ENCODE measurements around the gene SLC26A6. TPM values are rescaled to one million over a fixed set of nuclear protein-coding genes. Genes with fewer than 3 reads are reported as not detected.

SLC26A6 gene
- polyA plus RNA-seq, 1 donor, result 31.8 TPM

DNA sequence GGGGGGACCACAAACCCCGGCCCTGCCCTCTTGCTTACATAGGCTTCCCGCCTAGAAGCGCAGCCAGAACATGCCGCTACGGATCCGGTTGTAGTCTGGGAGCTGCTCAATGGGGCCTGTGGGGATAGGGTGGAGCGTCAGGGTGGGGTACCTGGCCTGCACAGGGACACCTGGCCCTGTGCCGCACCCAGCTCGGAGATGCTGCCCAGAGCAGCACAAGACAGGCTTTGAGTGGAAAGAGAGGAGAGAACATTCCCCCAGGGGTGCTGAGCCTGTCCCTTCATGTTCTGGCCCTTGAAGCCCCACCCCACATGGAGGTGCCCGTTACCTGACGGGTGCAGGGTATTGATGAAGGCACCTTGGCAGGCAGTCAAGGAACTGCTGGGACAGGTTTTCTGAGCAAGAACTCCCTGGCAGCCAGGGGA is 36.2 kb downstream of the SLC26A6 start:
- no peak for DNase-seq

GRCh38 chr3:48598323-48599076 is 36.8 kb downstream of the SLC26A6 start:
- peak; percentile 84 for DNase-seq

DNA sequence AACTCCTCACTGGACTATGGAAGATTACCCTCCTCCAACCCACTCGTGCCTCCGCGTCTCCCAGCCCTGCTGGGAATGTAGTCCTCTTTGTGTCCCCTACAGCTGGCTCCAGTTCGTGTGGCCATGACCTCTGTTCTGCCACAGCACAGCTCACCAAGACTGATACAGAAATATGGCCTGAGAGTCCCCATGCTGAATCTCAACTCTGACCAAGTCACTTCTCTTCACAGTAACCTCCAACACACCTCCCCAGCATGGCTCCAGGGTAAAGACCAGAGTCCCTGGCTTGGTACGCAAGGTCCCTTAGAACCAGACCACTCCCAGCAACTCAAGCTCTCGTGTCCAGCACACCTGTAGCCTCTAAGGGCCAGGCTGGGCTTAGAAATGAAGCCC is 37.9 kb downstream of the SLC26A6 start:
- DNase-seq, result no peak

- no peak for DNase-seq
Observed at GRCh38 chr3:48596676-48597407, 38.4 kb downstream of the SLC26A6 start.

DNA sequence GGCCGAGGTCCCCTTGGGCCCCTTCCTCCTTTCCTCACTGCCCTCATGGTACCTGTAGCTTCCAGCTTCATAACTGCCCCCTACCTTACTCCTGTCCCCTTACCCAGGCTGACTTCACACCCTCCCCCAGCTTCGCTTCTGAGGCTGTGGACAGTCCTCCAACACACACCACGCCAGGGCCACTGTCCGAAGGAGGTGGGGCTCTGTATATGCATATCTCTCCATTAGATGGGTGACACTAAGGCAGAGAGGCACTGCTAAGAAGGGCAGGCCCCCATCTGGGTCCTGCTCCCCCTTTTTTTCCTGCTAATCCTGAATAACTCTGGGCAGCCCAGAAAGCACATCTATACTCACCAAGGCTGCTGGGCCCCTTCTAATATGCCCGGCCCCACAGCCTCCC is 39.1 kb downstream of the SLC26A6 start:
- DNase-seq, result no peak

DNA sequence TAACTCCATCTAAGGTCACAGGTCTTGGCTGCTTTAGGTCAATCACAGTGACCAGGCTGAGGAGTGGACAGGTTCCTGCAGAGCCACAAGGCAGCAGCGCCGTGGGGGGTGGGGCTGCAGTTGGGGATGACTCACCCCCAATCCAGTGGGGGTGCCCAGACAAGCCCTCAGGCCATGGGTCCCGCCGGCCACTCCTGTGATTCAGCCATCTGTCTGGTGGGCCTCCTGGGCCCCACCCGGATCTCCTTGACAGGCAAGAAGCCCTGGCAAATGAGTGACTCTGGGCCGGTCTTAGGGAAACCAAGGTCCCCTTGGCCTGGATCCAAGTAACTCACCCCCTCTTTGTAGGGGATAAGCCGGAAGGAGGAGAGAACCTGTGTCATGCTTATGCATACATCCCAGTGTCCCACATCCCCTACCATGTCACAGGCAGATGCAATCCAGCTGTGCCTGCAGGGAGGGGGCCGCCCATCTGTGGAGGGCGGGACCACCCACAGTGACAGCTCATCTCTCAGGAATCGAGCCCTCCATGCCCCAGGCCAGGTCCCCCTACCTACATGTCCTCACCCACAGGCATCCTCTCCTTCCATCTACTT is 39.6 kb downstream of the SLC26A6 start:
- DNase-seq, result peak; percentile 31

DNA sequence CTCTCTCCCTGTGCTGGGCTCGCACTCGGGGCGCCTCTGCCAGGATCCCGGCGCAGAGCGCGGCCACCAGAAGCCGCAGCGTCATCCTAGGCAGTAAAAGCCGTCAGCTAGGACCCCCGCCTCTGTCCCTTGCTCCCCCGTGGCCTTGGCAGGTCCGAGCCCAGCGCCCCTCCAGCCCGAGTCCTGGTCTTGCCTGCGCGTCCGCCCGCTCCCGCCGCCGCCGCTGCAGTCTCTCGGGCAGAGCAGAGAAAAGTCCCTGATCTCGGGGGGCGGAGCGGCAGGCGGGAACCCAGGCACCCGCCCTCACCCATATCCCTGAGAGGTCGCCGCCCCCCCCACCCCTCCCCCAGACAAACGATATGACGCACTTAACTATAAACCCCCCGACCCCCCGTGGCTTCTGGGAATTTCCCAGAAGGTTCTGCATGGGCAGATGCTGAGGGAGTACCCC is 40.2 kb downstream of the SLC26A6 start, which contains the start of gene COL7A1:
TSS of gene COL7A1 (minus strand) at position 255 of the 451 bp plus-strand sequence. CDS start at position 85, 170 bp downstream.
- no peak for DNase-seq

GRCh38 chr3:48594417-48595049 is 40.7 kb downstream of the SLC26A6 start:
- DNase-seq, result no peak

- no peak for DNase-seq
Observed at GRCh38 chr3:48593337-48593736, 41.9 kb downstream of the SLC26A6 start.

- DNase-seq, result no peak
Observed at GRCh38 chr3:48592519-48593087, 42.7 kb downstream of the SLC26A6 start.

- no peak for DNase-seq
Observed at GRCh38 chr3:48591886-48592518, 43.3 kb downstream of the SLC26A6 start.

DNA sequence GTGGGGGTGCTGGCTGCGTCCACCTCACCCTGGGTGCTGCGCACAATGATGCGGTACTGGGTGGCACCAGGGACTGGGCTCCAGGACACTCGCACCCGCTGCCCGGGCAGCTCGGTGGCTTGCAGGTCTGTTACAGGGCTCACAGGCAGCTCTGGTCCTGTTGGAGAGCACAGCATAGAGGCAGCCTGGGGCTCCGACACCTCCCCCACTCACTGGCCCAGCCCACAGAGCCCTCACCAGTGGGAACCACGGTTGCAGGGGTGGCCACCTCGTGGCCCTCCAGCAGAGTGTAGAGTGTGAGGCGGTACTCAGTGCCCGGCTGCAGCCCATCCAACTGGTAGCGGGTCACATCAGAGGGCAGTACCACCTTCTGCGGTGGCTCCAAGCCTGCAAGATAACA is 43.8 kb downstream of the SLC26A6 start:
- no peak for DNase-seq

DNA sequence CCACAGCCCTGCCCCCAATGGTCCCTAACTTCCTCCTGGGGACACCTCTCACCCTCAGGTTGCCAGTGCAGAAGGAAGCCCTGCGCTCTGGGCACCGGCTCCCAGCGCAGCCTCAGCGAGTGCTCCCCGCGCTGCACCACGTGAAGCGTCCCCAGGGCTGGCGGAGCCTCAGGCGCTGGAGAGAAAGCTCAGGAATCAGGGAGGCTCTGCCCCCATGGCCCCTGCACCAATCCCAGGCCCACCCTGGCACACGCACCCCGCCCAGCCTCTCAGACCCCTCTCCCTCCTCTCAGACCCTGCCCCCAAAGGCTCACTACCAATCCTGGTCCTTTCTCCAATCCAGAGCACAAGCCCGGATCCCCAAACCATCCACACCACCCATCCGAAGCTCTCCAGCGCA is 47.0 kb downstream of the SLC26A6 start:
- no peak for DNase-seq

GRCh38 chr3:48587686-48588085 is 47.6 kb downstream of the SLC26A6 start:
- DNase-seq, result no peak

- DNase-seq, result no peak
Observed at GRCh38 chr3:48585411-48585810, 49.9 kb downstream of the SLC26A6 start.

GRCh38 chr3:48584836-48585235 is 50.4 kb downstream of the SLC26A6 start:
- DNase-seq, result no peak

GRCh38 chr3:48581621-48582481 is 53.4 kb downstream of the SLC26A6 start:
- no peak for DNase-seq

DNA sequence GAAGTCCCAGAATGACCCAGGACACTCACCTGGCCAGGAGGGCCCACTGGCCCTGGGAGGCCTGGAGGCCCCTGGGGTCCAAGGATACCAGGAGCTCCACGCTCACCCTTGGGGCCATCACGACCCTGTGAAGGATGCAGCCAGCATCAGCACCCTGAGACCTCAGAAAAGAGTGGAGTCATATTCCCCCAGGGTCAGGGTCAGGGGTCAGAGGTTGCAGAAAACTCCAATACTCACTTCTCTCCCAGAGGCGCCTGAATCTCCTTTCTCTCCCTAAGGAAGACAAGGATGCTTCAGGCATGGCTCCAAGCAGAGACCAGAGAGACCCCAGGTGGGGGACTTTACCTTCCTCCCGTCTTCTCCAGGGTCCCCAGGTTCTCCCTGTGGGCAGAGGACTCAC is 58.6 kb downstream of the SLC26A6 start:
- DNase-seq, result no peak
